H1 (cell line): ENCODE results near the gene PITPNB. TPM values are rescaled to one million over a fixed set of nuclear protein-coding genes. Genes with fewer than 3 reads are reported as not detected.

Experiments
- CTCF ChIA-PET: fragments of 300-600 bp; sonication (Branson Sonifier 250); formaldehyde crosslinking; loops from one replicate; lab custom pipeline; 2021; ENCODE audit not compliant: partially characterized antibody; lab: Charles Lee
- POLR2A ChIA-PET: fragments of 300-600 bp; sonication (Branson Sonifier 250); formaldehyde crosslinking; loops from one replicate; lab custom pipeline; 2021; ENCODE audit warnings: inconsistent platforms; ENCODE audit not compliant: partially characterized antibody; lab: Charles Lee
- DNase-seq, 2 experiments: peaks; one replicate each; pipeline versions ENCODE4 v3.0.0 to v3.0.0-alpha.2; 2010 to 2022; ENCODE audit warnings: low spot score in 2 of 2, low read depth in 1 of 2, mixed read lengths in 1 of 2
- FAIRE-seq: peaks from 2 replicates; lab custom pipeline; 2011; peaks lifted over from hg19 to GRCh38; lab: Jason Lieb, UNC
- H2AFZ ChIP-seq: 2 replicates; pipeline ENCODE4 v1.8.1; 2012; ENCODE audit warnings: low read length, inconsistent platforms
- H2AK5ac ChIP-seq: 2 replicates; pipeline ENCODE4 v1.6.1; 2013; ENCODE audit warnings: low read depth, low read length
- H2BK120ac ChIP-seq: replicated peaks from 2 replicates; pipeline ENCODE3; 2013; ENCODE audit warnings: low read depth, low read length, inconsistent platforms
- H2BK12ac ChIP-seq: 2 replicates; pipeline ENCODE4 v1.6.1; 2013; ENCODE audit warnings: low read depth, low read length
- H2BK15ac ChIP-seq: 2 replicates; pipeline ENCODE4 v1.6.1; 2013; ENCODE audit warnings: low read length
- H2BK20ac ChIP-seq: 2 replicates; pipeline ENCODE4 v1.6.1; 2013; ENCODE audit warnings: low read length
- H2BK5ac ChIP-seq: 2 replicates; pipeline ENCODE4 v1.6.1; 2013; ENCODE audit warnings: low read depth, low read length
- H3K14ac ChIP-seq: 2 replicates; pipeline ENCODE4 v1.6.1; 2013; ENCODE audit warnings: inconsistent platforms; ENCODE audit not compliant: insufficient read length
- H3K18ac ChIP-seq: 2 replicates; pipeline ENCODE4 v1.6.1; 2013; ENCODE audit warnings: low read length; ENCODE audit errors: extremely low read depth
- H3K23ac ChIP-seq: 2 replicates; pipeline ENCODE4 v1.6.1; 2013; ENCODE audit warnings: inconsistent platforms; ENCODE audit not compliant: insufficient read length
- H3K23me2 ChIP-seq: 2 replicates; pipeline ENCODE4 v1.6.1; 2013; ENCODE audit warnings: low read depth, low read length
- H3K27ac ChIP-seq: 2 replicates; pipeline ENCODE4 v1.6.1; 2011; ENCODE audit warnings: low read depth, low read length, inconsistent platforms
- H3K27me3 ChIP-seq, 4 experiments: replicated peaks in 1 of 4; 1 replicate in 1 of 4; 2 replicates in 3 of 4; pipeline versions ENCODE4 v1.6.1 to v1.8.1; 2011 to 2013; ENCODE audit warnings: low read length in 3 of 4, mild to moderate bottlenecking in 3 of 4, inconsistent platforms in 2 of 4, mixed read lengths in 2 of 4, moderate library complexity in 1 of 4; ENCODE audit not compliant: control insufficient read depth in 3 of 4, insufficient read depth in 3 of 4; ENCODE audit errors: extremely low read depth in 1 of 4
- H3K36me3 ChIP-seq, 4 experiments: 2 replicates each; pipeline versions ENCODE4 v1.6.1 to v1.8.1; 2011 to 2013; ENCODE audit warnings: mild to moderate bottlenecking in 4 of 4, low read length in 3 of 4, moderate library complexity in 2 of 4, control low read depth in 1 of 4, inconsistent platforms in 1 of 4; ENCODE audit not compliant: insufficient read depth in 4 of 4, control insufficient read depth in 2 of 4
- H3K4ac ChIP-seq: replicated peaks from 2 replicates; pipeline ENCODE3; 2013; ENCODE audit warnings: low read length, low read depth, mixed read lengths, inconsistent platforms; ENCODE audit not compliant: insufficient read length
- H3K4me1 ChIP-seq, 4 experiments: replicated peaks in 1 of 4; 1 replicate in 1 of 4; 2 replicates in 3 of 4; pipeline versions ENCODE4 v1.6.1 to v1.8.1; 2011 to 2013; ENCODE audit warnings: low read length in 3 of 4, inconsistent platforms in 2 of 4, mixed read lengths in 1 of 4; ENCODE audit not compliant: insufficient read depth in 4 of 4, control insufficient read depth in 3 of 4
- H3K4me2 ChIP-seq, 2 experiments: 2 replicates each; pipeline versions ENCODE4 v1.6.1 to v1.8.1; 2011 to 2013; ENCODE audit warnings: low read depth in 2 of 2, low read length in 2 of 2, control low read depth in 1 of 2, inconsistent platforms in 1 of 2, mild to moderate bottlenecking in 1 of 2; ENCODE audit not compliant: insufficient read depth in 1 of 2
- H3K4me3 ChIP-seq, 4 experiments: fragments of 200-600, 300-600 bp in 1 of 4; sonication (generic), shearing (Covaris generic), sonication (Bioruptor Twin) in 1 of 4; 2 replicates each; pipeline versions ENCODE4 v1.5.1 to v1.8.1; 2011 to 2016; ENCODE audit warnings: low read length in 4 of 4, low read depth in 3 of 4, control low read depth in 2 of 4, inconsistent platforms in 2 of 4, mild to moderate bottlenecking in 2 of 4, mixed read lengths in 1 of 4, moderate library complexity in 1 of 4; ENCODE audit not compliant: insufficient read depth in 2 of 4; ENCODE audit errors: extremely low read depth in 1 of 4
- H3K56ac ChIP-seq: replicated peaks from 2 replicates; pipeline ENCODE3; 2013; ENCODE audit warnings: low read depth, mild to moderate bottlenecking, mixed read lengths, low read length, inconsistent platforms; ENCODE audit not compliant: insufficient read length
- H3K79me1 ChIP-seq: 2 replicates; pipeline ENCODE4 v1.6.1; 2013; ENCODE audit warnings: low read depth, low read length, control low read depth
- H3K79me2 ChIP-seq, 2 experiments: 2 replicates each; pipeline versions ENCODE4 v1.6.1 to v1.8.1; 2012 to 2013; ENCODE audit warnings: low read length in 2 of 2, mild to moderate bottlenecking in 2 of 2, inconsistent platforms in 1 of 2; ENCODE audit not compliant: insufficient read depth in 2 of 2, control insufficient read depth in 1 of 2
- H3K9ac ChIP-seq, 4 experiments: replicated peaks in 1 of 4; 1 replicate in 1 of 4; 2 replicates in 3 of 4; pipeline versions ENCODE4 v1.6.1 to v1.8.1; 2011 to 2013; ENCODE audit warnings: low read depth in 3 of 4, low read length in 3 of 4, control low read depth in 2 of 4, mild to moderate bottlenecking in 2 of 4, moderate library complexity in 2 of 4, inconsistent platforms in 1 of 4; ENCODE audit errors: extremely low read depth in 1 of 4
- H3K9me3 ChIP-seq, 2 experiments: 2 replicates each; pipeline versions ENCODE4 v1.6.1 to v1.8.1; 2012 to 2013; ENCODE audit warnings: mild to moderate bottlenecking in 2 of 2, moderate library complexity in 2 of 2, control low read depth in 1 of 2, inconsistent platforms in 1 of 2, low read depth in 1 of 2, low read length in 1 of 2, mixed read lengths in 1 of 2; ENCODE audit not compliant: insufficient read depth in 2 of 2
- H4K20me1 ChIP-seq, 2 experiments: replicated peaks in 1 of 2; 2 replicates each; pipeline versions ENCODE3 to v1.8.1; 2011 to 2013; ENCODE audit warnings: inconsistent platforms in 2 of 2, low read length in 2 of 2, mild to moderate bottlenecking in 1 of 2; ENCODE audit not compliant: insufficient read depth in 2 of 2, control insufficient read depth in 1 of 2
- H4K5ac ChIP-seq: 2 replicates; pipeline ENCODE4 v1.6.1; 2013; ENCODE audit warnings: low read length, low read depth, mixed read lengths, inconsistent platforms; ENCODE audit not compliant: insufficient read length
- H4K8ac ChIP-seq: 2 replicates; pipeline ENCODE4 v1.8.0; 2013; ENCODE audit warnings: mild to moderate bottlenecking, moderate library complexity, low read length, inconsistent platforms; ENCODE audit not compliant: insufficient read depth; ENCODE audit errors: extremely low read depth
- H4K91ac ChIP-seq: replicated peaks from 2 replicates; pipeline ENCODE3; 2013; ENCODE audit warnings: low read length, mixed read lengths, inconsistent platforms; ENCODE audit not compliant: insufficient read length
- BRCA1 ChIP-seq: IDR thresholded peaks from 2 replicates; pipeline ENCODE4 v1.6.1; 2012; ENCODE audit warnings: low read depth, low read length, improper control_type of control experiment
- CHD1 ChIP-seq: IDR thresholded peaks from 2 replicates; pipeline ENCODE4 v1.6.1; 2012; ENCODE audit warnings: low read depth, low read length, improper control_type of control experiment
- CHD2 ChIP-seq: IDR thresholded peaks from 2 replicates; pipeline ENCODE4 v1.6.1; 2012; ENCODE audit warnings: low read length, improper control_type of control experiment
- CREB1 ChIP-seq: IDR thresholded peaks from 2 replicates; pipeline ENCODE4 v1.6.1; 2012; ENCODE audit warnings: inconsistent platforms
- RAD21 ChIP-seq, 2 experiments: IDR thresholded peaks in 1 of 2; conservative IDR thresholded peaks in 1 of 2; 2 replicates each; pipeline ENCODE4 v1.6.1; 2011; ENCODE audit warnings: low read depth in 2 of 2, low read length in 2 of 2, improper control_type of control experiment in 1 of 2, inconsistent platforms in 1 of 2, mild to moderate bottlenecking in 1 of 2, moderate library complexity in 1 of 2
- SIRT6 ChIP-seq: IDR thresholded peaks from one replicate; pipeline ENCODE4 v1.7.1; 2012; ENCODE audit warnings: low read length, inconsistent platforms
- SP1 ChIP-seq: IDR thresholded peaks from 2 replicates; pipeline ENCODE4 v1.6.1; 2011; ENCODE audit warnings: low read depth, low read length
- SP2 ChIP-seq: IDR thresholded peaks from 2 replicates; pipeline ENCODE4 v1.6.1; 2012; ENCODE audit warnings: mild to moderate bottlenecking, low read length, inconsistent platforms
- TEAD4 ChIP-seq: IDR thresholded peaks from 2 replicates; pipeline ENCODE4 v1.6.1; 2012; ENCODE audit warnings: low read depth, low read length, inconsistent platforms, mixed read lengths
- whole genome bisulfite sequencing, 2 experiments: shearing (Covaris generic) in 1 of 2; methylation state at CpG; one replicate each; pipeline versions ENCODE4 v1.1.6 to v1.1.7; 2013 to 2015; ENCODE audit warnings: low lambda C conversion rate in 2 of 2, mixed read lengths in 2 of 2, inconsistent platforms in 1 of 2, low coverage in 1 of 2, missing lambda C conversion rate in 1 of 2; ENCODE audit not compliant: insufficient replicate concordance in 2 of 2, insufficient coverage in 1 of 2, insufficient read length in 1 of 2; ENCODE audit errors: extremely low coverage in 1 of 2, missing lambda C conversion rate in 1 of 2; 5-methylcytosine and 5-hydroxymethylcytosine counted together
- polyA plus RNA-seq, 7 experiments: library from polyadenylated mRNA; depleted of rRNA in 3 of 7; stranded (reverse) in 5 of 7; unstranded in 2 of 7; fragments of >200 nt in 5 of 7; fragments of 200-250 nt in 2 of 7; gene quantifications; 1 replicate in 5 of 7; 2 replicates in 1 of 7; 4 replicates in 1 of 7; pipeline versions ENCODE4 v1.2.1 to v1.2.3, GENCODE V29; 2011 to 2013; ENCODE audit warnings: missing spikeins in 2 of 7, mixed read lengths in 2 of 7
- total RNA-seq: library from RNA; stranded (reverse); fragmentation: NEBNext Ultra II Directional; extraction: Animal tissue kit (Norgen Biotek cat#: 25700); gene quantifications from 2 replicates; pipeline ENCODE4 v1.2.1, GENCODE V29; 2021

The PITPNB gene
- total and polyA plus RNA-seq, 2 of the 8 experiments (the other 6 are each of a cell fraction or from before 2014, with no cell fraction given): 24.6 to 89.3 TPM

- Histone ChIP-seq H2BK20ac (no peak overlapping the region), H3K56ac (no peak overlapping the region), H4K5ac (no peak overlapping the region), H3K27ac (peak overlapping the region; percentile 40; the same call in 1 of the 2 replicates), H4K8ac (no peak overlapping the region), H3K79me2 (peaks cover 0 to 4% of the 10 kb centered on the region in 2 experiments; a peak in 1 of 4 replicates), H3K23me2 (no peaks in the 10 kb centered on the region; the same call in 1 of the 2 replicates), H2BK12ac (no peak overlapping the region), H3K18ac (no peak overlapping the region), H3K23ac (no peak overlapping the region), H2BK120ac (no peak overlapping the region)
- POLR2A ChIA-PET: interaction anchor here (3.0 kb wide), 1 partner anchor 11 kb away, joined by 14 read pairs; the partner anchor contains the start of gene PITPNB
- DNase-seq: no peak
- CTCF ChIA-PET: interaction anchor here (0.7 to 2.8 kb wide), 4 partner anchors 14 to 1467 kb away, joined by 3 to 9 read pairs (median 4); no protein-coding TSS in a partner anchor
- TF ChIP-seq CHD1 (no peak), CREB1 (no peak), BRCA1 (no peak), SIRT6 (no peak), RAD21 (IDR thresholded peaks at IDR 0.05 in 1 of 2, conservative IDR thresholded peaks at IDR 0.05 in 1 of 2; ENCODE audit: low read depth in 2 of 2, low read length in 2 of 2) (no peak), SP2 (no peak), TEAD4 (no peak), CHD2 (no peak), SP1 (no peak)
- TF ChIP-seq, all 59 proteins: peak for 0
- H4K91ac ChIP-seq: no peak overlapping the region
- no peaks in the 10 kb centered on the region; a peak in 1 of 4 replicates for H3K9me3 ChIP-seq
- peak overlapping the region; percentile 32; the same call in 1 of the 2 replicates for H2AK5ac ChIP-seq
- peak overlapping the region in 2 of 4 experiments; percentile 5 to 13; a peak in 2 of 7 replicates for H3K9ac ChIP-seq
- FAIRE-seq: peak; percentile 78
- H3K4ac ChIP-seq: no peak overlapping the region
- H3K4me2 ChIP-seq: peak overlapping the region in 1 of 2 experiments; percentile 39; a peak in 1 of 4 replicates
- no peaks in the 10 kb centered on the region for H4K20me1 ChIP-seq
- no peak overlapping the region for H2AFZ ChIP-seq
- no peak overlapping the region for H3K4me3 ChIP-seq
- 75% methylated on average over 3 of the region's 3 CpGs; no CpG with 5 or more reads in 1 of the 2 experiments for WGBS, 2 experiments
- H3K14ac ChIP-seq: no peak overlapping the region
- peaks cover 0 to 6% (median 3%) of the 10 kb centered on the region in 4 experiments; a peak in 4 of 7 replicates for H3K4me1 ChIP-seq
- no peaks in the 10 kb centered on the region for H3K36me3 ChIP-seq
- no peaks in the 10 kb centered on the region for H3K79me1 ChIP-seq
- peak overlapping the region; percentile 47; the same call in 1 of the 2 replicates for H2BK5ac ChIP-seq
- H2BK15ac ChIP-seq: no peak overlapping the region
- H3K27me3 ChIP-seq: no peaks in the 10 kb centered on the region
These were observed 11.4 kb upstream of the PITPNB start for GRCh38 chr22:27930331-27931060.
